Measurements from ENCODE around the gene MYOCOS. TPM values are rescaled to one million over a fixed set of nuclear protein-coding genes. Genes with fewer than 3 reads are reported as not detected.
"Not testable (repeated sequence)": the region's sequence is repeated elsewhere in the genome, so short reads cannot be mapped to it uniquely, and the experiment has no call there.

Gene MYOCOS
- total RNA-seq, 1 donor = under 0.01 TPM

GRCh38 chr1:171600862-171601261, 21.2 kb upstream of the MYOCOS start:
- no peak for DNase-seq (ENCODE audit: low read depth)
- TF ChIP-seq CTCF (IDR thresholded peaks at IDR 0.05; ENCODE audit: insufficient read depth, low read depth, low read length) = no peak
- H3K4me3 ChIP-seq (ENCODE audit: low read depth, low read length) = no peak overlapping the region

GRCh38 chr1:171603042-171603441, 19.0 kb upstream of the MYOCOS start:
- not testable (repeated sequence) for H3K4me3 ChIP-seq (ENCODE audit: low read depth, low read length); DNase-seq (ENCODE audit: low read depth)

GRCh38 chr1:171606402-171606941, 15.6 kb upstream of the MYOCOS start:
- DNase-seq (ENCODE audit: low read depth) = no peak
- H3K4me3 ChIP-seq (ENCODE audit: low read depth, low read length) = no peak overlapping the region
- no peak for TF ChIP-seq CTCF (IDR thresholded peaks at IDR 0.05; ENCODE audit: insufficient read depth, low read depth, low read length)

- no peak overlapping the region for H3K4me3 ChIP-seq (ENCODE audit: low read depth, low read length)
- TF ChIP-seq CTCF (IDR thresholded peaks at IDR 0.05; ENCODE audit: insufficient read depth, low read depth, low read length) = no peak
- DNase-seq (ENCODE audit: low read depth) = peak; percentile 42
These were observed 11.7 kb upstream of the MYOCOS start for GRCh38 chr1:171610385-171610784.

GRCh38 chr1:171611306-171611705, 10.7 kb upstream of the MYOCOS start:
- peak; percentile 57 for DNase-seq (ENCODE audit: low read depth)
- no peak for TF ChIP-seq CTCF (IDR thresholded peaks at IDR 0.05; ENCODE audit: insufficient read depth, low read depth, low read length)
- no peak overlapping the region for H3K4me3 ChIP-seq (ENCODE audit: low read depth, low read length)

GRCh38 chr1:171613282-171613681, 8.8 kb upstream of the MYOCOS start:
- no peak for TF ChIP-seq CTCF (IDR thresholded peaks at IDR 0.05; ENCODE audit: insufficient read depth, low read depth, low read length)
- no peak for DNase-seq (ENCODE audit: low read depth)
- H3K4me3 ChIP-seq (ENCODE audit: low read depth, low read length) = no peak overlapping the region

GRCh38 chr1:171615122-171615906, 6.7 kb upstream of the MYOCOS start:
- not testable (repeated sequence) for DNase-seq (ENCODE audit: low read depth); H3K4me3 ChIP-seq (ENCODE audit: low read depth, low read length)

GRCh38 chr1:171616586-171616985, 5.5 kb upstream of the MYOCOS start:
- no peak overlapping the region for H3K4me3 ChIP-seq (ENCODE audit: low read depth, low read length)
- DNase-seq (ENCODE audit: low read depth) = no peak
- no peak for TF ChIP-seq CTCF (IDR thresholded peaks at IDR 0.05; ENCODE audit: insufficient read depth, low read depth, low read length)
